HG03565 (cell line): ENCODE results near the gene UQCRC1.

Experiments used
- ATAC-seq: cut with Tn5 transposase; IDR thresholded peaks from one replicate; pipeline ENCODE4 v1.9.1; 2021; ENCODE audit warnings: mild to moderate bottlenecking, moderate library complexity; ENCODE audit not compliant: unreplicated experiment

The UQCRC1 gene

DNA sequence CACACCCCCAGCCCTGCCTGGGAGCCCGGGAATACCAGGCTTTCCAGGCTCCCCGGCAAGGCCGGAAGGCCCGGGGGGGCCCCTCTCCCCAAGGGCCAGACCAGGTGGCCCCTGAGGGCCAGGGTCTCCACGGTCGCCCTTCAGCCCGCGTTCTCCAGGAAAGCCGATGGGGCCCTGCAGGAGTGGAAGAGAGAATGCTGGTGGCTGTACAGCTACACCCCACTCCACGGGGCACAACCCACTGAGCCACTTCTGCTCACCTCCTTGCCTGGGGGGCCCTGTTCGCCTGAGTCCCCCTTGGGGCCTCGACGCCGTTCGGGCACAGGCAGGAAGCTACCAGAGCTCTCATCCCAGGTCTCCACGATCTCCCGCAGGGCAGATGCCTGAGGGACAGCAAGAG is 34.1 kb downstream of the UQCRC1 start:
- ATAC-seq = no peak

DNA sequence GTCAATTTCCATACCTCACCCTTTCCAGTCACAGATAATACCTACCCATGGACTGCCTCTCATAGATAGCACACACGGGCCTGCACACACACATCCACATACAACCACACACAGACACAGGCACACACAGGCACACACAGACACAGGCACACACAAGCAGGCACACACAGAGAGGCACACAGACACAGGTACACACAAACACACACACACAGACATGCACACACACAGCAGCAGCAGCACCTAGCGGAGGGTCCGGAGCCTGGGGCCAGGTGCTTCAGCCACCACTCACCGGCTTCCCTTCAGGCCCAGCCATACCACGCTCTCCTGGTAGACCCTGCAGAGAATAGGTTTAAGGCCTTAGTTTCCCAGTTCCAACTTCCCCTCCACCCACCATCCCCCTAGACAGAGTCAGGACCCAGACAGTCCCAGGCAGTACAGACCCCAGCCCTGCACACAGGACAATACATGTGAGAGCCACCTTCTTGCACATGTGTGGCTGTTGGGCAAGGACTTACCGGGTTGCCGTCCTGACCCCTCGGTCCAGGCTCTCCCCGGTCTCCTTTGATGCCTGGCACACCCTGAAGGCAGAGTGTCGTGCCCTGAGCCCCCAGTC is 35.4 kb downstream of the UQCRC1 start:
- ATAC-seq = no peak

DNA sequence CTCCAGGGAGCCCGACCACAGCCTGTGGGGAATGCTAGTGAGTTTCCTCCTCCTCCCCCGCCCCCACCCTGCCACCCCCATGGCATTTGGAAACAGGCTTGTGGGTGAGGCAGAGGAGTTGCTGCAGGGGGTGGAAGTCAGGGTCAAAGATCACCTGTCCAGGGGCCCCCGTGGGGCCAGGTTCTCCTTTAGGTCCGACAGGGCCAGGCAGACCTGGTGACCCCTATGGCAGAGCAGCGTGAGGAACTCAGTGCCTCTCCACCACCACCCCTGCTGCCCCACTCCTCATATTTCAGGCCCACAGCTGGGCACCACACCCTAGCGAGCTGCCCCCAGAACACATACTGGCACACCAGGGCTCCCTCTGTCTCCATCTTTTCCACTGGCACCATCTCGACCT is 36.9 kb downstream of the UQCRC1 start:
- no peak for ATAC-seq

DNA sequence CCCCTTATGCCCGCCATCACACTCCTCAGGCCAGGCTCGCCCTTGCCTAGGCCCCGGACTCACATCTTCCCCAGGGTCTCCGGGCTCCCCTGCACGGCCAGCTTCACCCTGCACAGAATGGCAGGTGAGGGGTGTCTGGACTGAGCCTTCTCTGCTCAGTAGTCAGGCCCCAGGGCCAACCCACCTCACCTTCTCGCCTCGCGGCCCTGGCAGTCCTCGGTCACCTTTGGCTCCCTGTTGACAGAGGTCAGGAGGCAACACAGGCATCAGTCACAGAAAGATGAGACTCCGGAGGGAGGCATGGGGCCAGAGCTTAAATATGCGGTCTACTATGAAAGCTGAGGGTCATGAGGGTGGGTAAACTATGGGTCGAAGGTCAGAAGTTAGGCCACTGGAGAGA is 37.5 kb downstream of the UQCRC1 start:
- ATAC-seq = no peak

DNA sequence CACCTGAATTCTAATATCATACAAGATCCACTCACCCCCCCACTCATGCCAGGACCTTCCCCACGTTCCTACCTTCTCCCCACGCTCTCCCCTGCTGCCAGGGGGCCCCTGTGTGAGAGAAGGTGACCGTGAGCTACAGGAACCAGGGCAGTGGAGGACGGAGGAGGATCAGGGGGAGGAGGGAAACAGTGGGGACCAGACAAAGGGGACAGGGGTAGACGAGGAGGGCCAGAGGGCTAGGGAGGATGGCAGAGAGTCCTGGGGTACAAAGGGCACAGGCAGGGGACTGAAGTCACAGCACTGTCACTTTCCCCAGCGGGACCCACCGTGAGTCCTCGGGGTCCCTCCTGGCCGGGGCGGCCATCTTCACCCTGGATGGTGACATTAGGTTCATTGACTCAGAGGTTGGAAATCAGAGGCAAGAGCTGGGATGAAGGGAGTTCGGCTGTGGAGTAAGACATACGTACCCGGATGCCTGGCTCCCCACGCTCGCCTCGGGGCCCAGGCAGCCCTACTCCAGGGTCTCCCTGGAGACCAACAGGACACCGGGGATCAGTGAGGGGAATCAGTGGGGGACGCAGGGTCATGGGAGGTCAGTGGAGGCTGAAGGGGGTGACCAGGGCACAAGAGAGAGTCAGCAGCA is 39.5 kb downstream of the UQCRC1 start:
- ATAC-seq = no peak

DNA sequence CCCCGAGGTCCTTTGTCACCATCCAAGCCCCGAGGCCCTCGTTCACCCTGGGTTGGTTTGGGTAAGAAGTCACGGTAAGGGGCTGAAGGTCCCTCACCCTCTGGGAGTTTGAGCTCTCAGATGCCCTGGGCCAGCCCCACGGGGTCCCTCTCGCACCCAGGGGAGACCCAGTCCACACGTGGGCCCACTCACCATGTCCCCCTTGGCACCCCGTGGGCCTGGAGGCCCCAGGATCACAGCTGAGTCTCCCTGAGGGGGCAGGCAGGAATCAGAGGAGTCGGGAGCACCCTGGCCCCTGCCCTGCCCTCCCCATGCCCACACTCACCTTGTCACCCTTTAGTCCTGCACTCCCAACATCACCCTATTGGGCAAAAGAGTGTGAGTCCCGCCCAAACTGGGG is 40.0 kb downstream of the UQCRC1 start:
- ATAC-seq = no peak

DNA sequence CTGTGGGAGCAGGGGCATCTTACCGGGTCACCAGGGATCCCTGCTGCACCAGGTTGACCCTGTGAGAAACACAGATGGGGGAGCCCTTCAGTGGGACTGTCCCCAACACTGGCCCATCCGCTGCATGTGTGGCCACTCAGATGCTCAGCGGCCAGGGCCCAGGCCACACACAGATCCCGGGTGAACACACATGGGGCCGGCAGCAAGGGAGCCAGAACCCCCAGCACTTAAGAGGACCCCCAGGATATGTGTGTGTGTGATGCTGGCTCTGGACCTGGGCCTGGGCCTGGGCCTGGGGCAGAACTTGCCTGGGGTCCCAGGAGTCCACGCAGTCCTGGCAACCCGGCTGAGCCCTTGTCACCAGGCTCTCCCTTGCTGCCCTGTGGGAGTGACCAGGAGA is 41.0 kb downstream of the UQCRC1 start:
- ATAC-seq = no peak

DNA sequence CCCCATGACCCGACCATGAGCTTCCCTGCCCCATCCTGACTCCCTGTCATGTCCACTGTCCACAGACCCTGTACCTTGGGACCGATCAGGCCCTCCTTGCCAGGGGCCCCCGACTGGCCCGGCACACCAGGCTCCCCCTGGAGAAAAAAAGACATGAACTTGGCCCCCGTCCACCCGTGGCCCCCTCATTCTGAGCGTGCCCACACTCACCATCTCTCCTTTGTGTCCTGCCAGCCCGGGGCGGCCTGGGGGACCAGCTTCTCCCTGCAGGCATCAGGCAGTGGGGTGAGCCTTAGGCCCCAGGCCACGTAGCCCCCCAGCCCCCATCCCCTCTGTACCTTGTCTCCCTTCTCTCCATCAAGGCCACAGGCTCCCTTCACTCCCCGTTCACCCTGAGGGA is 41.9 kb downstream of the UQCRC1 start:
- no peak for ATAC-seq

DNA sequence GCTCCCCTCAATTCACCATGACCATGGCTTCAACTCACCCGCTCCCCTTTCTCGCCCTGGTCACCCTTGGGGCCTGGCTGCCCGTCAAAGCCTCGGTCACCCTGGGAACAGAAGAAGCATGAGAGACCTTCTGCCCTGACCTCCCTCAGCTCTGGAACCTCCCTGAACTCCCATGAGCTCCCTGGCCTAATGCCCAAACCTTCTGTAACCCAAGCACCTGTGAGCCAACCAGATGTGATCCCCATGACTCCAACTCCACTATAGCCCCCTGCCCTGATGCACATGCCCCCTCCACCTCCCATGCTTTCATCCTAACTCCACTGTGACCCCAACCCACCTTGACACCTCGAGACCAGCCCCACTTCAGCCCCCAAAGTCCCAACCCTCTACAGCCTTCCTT is 42.4 kb downstream of the UQCRC1 start:
- ATAC-seq = no peak

DNA sequence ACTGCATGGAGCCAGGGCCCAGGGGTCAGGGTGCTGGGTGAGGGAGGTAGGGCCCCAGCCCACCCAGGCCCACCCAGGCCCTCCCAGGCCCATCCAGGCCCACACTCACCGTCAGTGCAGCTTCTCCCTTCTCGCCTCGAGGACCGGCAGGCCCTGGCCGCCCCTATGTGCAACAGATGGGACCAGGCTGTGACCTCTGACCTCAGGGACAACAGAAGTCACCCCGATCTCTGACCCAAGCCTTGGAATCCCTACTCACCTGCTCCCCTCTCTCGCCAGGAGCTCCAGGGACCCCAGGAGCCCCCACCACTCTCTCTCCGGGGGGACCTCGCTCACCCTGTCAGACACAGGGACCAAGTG is 43.1 kb downstream of the UQCRC1 start:
- ATAC-seq = no peak

DNA sequence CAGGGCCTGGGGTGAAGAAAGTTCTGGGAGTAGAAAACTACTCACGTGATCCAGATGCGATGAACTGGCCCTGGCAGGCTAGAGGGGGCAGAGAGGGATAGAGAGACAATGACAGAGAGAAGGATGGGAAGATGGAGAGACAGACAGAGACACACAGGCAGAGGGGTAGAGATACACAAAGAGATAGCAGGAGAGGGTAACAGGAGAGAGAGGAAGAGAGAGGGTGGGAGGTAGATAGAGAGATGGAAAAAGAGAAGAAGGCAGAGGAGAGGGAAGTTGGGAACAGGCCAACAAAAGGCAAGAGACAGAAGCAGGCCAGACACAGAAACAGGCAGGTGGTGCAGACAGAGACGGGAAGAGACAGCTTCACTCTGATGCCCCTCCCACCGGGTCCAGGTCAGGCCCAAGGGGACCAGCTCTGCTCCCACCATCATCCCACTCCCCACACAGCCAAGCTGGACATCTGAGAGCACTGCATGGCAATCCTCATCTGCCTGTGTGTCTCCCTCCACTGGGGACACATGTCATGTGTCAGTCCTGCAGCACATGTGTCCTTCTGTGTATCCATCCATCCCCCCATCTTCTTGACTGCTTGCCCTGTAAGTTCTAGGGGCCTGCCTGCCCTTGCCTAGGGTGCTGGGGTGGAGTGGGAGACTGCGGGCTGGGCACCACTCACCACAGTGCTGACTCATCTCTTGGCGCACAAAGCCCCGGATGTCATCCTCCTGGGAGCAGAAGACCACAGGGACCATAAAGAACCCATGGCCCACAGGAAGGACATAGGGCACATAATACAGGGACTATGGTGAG is 43.6 kb downstream of the UQCRC1 start:
- no peak for ATAC-seq

DNA sequence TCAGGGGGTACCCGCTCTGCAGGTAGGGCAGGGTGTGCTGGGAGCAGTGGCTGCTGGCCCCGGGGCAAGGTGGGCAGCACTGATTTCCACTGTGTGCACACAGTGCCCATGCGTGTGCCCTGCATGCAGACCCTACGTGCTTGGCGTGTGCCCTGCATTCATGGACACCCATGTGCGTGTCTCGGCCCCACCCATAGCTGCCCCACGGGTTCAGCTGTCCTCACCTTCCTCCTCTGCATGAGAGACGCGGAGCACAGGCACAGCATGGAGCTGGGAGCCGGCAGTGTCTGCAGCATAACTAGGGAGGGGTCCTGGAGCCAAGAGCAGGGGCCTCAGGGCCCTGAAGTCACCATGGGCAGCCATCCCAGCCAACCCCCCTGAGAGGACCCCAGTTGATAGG is 44.3 kb downstream of the UQCRC1 start:
- no peak for ATAC-seq

DNA sequence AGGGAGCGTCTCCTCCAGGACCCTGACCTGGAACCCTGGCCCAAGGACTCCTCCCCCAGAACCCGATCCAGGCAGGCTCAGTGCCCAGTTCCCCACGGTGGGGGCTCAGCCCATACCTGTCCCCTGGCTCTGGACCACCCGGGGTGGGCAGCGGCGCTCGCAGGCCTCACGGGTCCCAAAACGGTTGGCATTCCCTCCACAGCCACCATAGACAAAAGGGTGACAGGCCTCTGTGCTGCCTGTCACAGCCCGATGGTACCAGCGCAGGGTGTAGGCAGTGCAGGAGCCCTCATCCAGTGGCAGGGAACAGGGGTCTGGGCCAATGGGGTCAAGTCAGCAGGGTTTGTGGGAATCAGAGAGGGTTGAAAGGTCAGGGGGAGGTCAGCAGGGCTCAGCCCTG is 44.8 kb downstream of the UQCRC1 start:
- ATAC-seq = no peak

DNA sequence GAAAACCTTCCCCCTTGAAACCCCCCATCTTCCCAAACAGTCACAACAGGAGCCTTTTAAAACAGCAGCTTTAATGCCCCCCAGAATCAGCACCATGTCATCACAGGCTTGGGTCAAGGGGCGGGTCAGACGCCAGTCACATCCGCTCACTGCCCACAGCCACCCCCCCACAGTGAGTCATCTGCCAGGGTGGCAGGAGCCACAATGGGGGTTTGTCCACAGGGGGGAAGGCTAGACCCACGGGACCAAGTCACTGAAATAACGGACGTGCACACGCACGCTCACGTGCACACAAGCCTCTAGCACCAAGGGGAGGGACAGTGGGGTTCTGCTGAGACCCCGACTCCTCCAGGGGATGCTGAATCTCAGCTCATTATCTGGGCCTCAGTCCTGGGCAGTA is 45.4 kb downstream of the UQCRC1 start:
- ATAC-seq = no peak

DNA sequence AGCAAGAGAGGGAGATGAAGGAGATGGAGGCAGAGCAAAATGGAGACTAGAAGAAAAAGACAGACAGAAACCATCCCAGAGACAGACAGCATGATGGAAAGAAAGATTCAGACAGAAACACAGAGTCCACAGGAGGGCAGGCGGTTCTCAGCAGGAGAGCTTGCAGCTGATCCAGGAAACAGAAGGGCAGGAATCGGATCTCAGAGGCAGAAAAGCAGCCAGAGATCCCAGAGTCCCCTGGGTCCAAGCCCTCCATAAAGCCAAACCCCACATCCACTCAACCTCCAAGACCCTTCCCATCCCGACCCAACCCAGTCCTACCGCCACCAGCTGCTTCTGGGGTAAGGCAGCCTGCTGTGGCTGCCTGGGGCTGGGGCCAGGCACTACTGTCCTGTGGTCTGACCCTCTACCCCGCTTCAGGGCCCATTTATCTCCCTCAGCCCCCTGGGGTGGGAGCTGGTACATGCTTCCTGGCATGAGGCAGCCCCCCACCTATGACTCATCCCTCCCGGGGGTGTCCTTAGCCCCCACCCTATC is 46.0 kb downstream of the UQCRC1 start, which contains the start of gene UCN2:
Gene UCN2, minus strand, starts transcription at position 400 of the 537 bp plus-strand sequence. CDS start 657 bp downstream, outside the sequence.
- ATAC-seq = no peak

DNA sequence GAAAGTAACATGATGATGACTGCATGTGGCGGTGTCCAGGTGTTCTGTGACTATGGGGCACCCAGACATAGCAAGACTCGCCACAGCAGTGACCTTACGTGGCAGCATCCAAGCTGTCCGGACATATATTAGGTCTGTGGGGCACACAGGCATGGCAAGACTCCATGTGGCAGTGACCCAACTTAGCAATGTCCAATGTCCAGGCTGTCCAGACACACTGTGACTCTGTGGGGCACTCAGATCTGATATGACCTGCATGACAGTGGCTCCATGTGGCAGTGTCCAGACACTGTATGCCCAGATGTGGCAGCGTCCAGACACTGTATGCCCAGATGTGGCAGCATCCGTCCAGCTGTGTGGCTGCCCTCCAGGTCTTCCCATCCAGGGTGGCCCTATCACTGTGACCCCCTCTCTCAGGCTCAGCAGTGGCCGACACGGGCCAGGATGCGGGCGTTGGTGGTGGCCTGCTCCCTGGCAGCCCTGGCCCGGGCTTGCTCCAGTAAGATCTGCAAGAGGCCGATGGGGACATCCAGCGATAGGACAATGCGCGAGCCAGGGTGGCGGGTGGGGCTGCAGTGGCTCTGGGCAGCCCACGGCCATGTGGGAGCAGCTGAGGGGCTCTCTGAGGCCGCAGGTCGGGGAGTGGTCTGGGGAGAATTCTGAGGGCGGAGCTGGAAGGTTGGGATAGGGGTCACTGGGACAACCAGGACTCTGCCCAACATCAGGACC is 46.9 kb downstream of the UQCRC1 start:
- ATAC-seq = no peak

DNA sequence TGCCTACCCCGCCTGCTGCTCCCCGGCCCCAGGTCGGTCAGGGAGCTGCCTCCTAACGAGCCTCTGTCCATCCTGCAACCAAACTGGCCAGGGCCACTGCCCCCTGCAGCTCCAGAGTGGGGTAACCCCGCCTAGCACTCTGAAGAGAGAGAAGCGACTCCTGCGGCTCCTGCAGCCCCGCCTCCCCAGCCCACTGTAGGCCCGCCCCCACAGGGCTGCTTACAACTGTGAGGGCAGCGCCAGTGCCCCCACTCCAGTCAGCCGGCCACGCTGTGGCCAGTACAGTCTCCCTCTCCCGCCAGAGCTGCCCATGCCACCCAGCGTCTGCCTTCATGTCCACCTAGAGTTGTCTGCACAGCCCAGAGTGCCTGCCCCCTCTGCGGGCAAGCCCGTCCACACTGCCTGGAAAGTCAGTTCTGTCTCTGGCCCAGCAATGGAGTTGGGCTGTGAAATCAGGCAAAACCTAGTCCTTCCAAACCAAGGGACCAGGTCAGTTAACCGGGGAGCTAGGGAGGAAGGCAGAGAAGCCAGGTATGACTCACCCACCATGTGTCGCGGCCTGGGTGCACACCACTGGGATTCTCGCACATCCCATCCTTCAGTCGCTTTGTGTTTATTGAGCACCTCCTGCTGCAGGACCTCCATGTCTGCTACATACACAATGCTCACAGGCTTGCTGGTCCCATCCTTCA is 48.3 kb downstream of the UQCRC1 start:
- no peak for ATAC-seq

DNA sequence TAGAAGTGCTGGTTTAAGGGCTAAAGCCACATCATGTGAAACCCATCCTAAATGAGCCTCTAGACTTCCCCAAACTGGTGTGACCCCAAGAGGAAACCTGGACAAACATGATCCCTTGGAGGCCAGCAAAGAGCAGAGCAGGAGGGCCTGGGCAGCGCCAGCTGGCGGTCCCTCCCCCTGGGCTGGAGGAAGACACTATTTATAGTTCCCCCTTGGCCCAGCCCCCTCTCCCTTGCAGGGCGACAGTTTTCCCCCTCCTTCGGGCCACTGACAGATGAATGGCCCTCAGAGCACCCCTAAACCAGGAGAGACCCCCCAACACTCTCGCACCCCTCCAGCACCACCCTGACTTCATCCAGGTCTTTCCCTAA is 48.8 kb downstream of the UQCRC1 start:
- ATAC-seq = no peak

DNA sequence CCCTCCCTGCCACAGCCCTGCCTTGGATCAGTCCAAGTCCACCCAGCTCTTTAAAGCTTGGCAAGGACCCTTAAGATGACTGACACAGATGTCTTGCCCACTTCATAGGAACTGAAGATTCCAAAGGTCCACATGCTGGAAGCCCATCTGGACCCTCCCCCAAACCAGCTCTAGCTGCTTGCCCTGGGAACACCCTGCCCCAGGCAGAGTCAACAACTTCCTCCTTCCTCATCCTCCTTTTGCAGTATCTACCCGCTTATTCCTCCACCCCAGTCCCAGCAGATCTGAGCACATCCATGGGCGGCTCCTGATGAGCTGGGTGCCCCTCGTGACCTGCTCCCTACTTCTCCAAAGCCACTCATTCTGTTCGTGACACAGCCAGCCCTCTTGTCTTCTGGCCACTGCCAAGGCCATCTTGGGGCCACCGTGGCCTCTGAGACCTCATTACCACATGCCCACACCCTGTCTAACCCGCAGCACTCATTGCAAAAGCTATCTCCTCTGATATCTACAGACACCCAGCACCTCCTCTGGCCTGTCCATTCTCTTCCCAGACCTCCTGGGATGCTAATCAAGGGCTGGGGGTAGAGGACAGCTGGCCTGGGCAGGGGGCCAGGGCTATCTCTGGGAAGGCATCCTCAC is 50.8 kb downstream of the UQCRC1 start:
- no peak for ATAC-seq
